Putamen (tissue), 1 donor: ENCODE data around the gene IRF7.

Experiments
- DNase-seq: peaks from one replicate; pipeline ENCODE4 v3.0.0-alpha.2; 2016; ENCODE audit warnings: low spot score

The IRF7 gene

GRCh38 chr11:607971-608659 is 7.6 kb downstream of the IRF7 start:
- no peak for DNase-seq

GRCh38 chr11:607020-607780 is 8.6 kb downstream of the IRF7 start:
- DNase-seq, result no peak

GRCh38 chr11:606245-606644 is 9.5 kb downstream of the IRF7 start:
- no peak for DNase-seq

GRCh38 chr11:605286-606129 is 10.2 kb downstream of the IRF7 start:
- DNase-seq, result no peak

GRCh38 chr11:603154-603553 is 12.6 kb downstream of the IRF7 start:
- no peak for DNase-seq

GRCh38 chr11:601573-602245 is 14.0 kb downstream of the IRF7 start:
- DNase-seq, result no peak

- no peak for DNase-seq
These were observed 17.6 kb downstream of the IRF7 start for GRCh38 chr11:598005-598680.

- DNase-seq, result no peak
These were observed 18.5 kb downstream of the IRF7 start for GRCh38 chr11:597166-597725.

GRCh38 chr11:596374-596773 is 19.4 kb downstream of the IRF7 start:
- no peak for DNase-seq

GRCh38 chr11:595400-595799 is 20.4 kb downstream of the IRF7 start:
- no peak for DNase-seq

- DNase-seq, result no peak
These were observed 22.4 kb downstream of the IRF7 start for GRCh38 chr11:593347-593746.

GRCh38 chr11:592918-593317 is 22.8 kb downstream of the IRF7 start:
- no peak for DNase-seq

- DNase-seq, result no peak
These were observed 23.2 kb downstream of the IRF7 start for GRCh38 chr11:592501-592900.

GRCh38 chr11:590997-591396 is 24.8 kb downstream of the IRF7 start:
- no peak for DNase-seq

GRCh38 chr11:589798-590197 is 26.0 kb downstream of the IRF7 start:
- no peak for DNase-seq

GRCh38 chr11:587978-588380 is 27.8 kb downstream of the IRF7 start:
- no peak for DNase-seq

- DNase-seq, result no peak
These were observed 28.2 kb downstream of the IRF7 start for GRCh38 chr11:587546-587945.

- no peak for DNase-seq
These were observed 29.1 kb downstream of the IRF7 start for GRCh38 chr11:586376-587316.

- DNase-seq, result no peak
These were observed 31.5 kb downstream of the IRF7 start for GRCh38 chr11:584287-584686.

- peak; percentile 69 for DNase-seq
These were observed 34.0 kb downstream of the IRF7 start for GRCh38 chr11:581752-582151.
